ENCODE data around the gene SHC3. TPM values are rescaled to one million over a fixed set of nuclear protein-coding genes. Genes with fewer than 3 reads are reported as not detected.

SHC3 gene
- total and polyA plus RNA-seq, 9 of the 15 experiments (the other 6 are each of a cell fraction or from before 2014, with no cell fraction given), result not detected

DNA sequence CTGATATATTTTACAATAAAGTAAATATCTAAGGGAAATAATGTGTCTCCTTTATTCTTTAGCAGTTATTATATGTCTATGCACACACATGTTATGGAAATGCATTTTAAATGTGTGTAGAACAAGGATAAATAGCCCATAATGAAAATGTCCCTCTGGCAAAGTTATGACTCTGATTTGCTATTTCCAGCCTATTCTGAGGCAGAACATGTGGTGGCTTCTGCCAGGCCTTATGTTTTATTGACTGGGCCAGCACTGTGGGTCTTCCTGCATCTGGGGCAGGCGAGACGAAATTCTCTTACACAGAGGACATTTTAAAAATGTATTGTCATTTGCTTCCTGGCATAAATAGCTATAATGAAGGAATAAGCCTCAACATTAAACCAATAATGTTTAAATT lies 134.5 kb downstream of the SHC3 start:
- intact Hi-C loops (cut with micrococcal nuclease) (no loop called here), in situ Hi-C loops (cut with MboI) (no loop called here)
- no peaks in the 10 kb centered on the region for H3K36me3 ChIP-seq (ENCODE audit: control insufficient read depth, insufficient read depth, low read length)
- H3K27ac ChIP-seq (ENCODE audit: extremely low read depth, low read depth, low read length), result no peak overlapping the region
- no TSS peak for BruUV-seq (replicated peaks)
- ChIA-PET CTCF (ENCODE audit: low intra/inter-chr PET ratio) (no interaction called here), POLR2A (no interaction called here)
- DNase-seq (ENCODE audit: extremely low read depth in 1 of 4, low spot score in 3 of 4) (no peak), FAIRE-seq (no peak), ATAC-seq (no peak)
- no peaks in the 10 kb centered on the region for H4K20me1 ChIP-seq (replicated peaks; ENCODE audit: control insufficient read depth, insufficient read depth, low read length)
- no peaks in the 10 kb centered on the region for H3K9me3 ChIP-seq (replicated peaks; ENCODE audit: control insufficient read depth, insufficient read depth, low read depth, low read length)
- no peak for TF ChIP-seq EP400 (IDR thresholded peaks at IDR 0.05)
- TF ChIP-seq NFATC3 (IDR thresholded peaks at IDR 0.05), result no peak
- no peak for TF ChIP-seq CHCHD3 (CRISPR knock-in tag; IDR thresholded peaks at IDR 0.05)
- TF ChIP-seq ZNF668 (CRISPR knock-in tag; IDR thresholded peaks at IDR 0.05), result no peak
- TF ChIP-seq ZBTB43 (CRISPR knock-in tag; IDR thresholded peaks at IDR 0.05), result no peak
- no peak for TF ChIP-seq SRSF3 (IDR thresholded peaks at IDR 0.05; ENCODE audit: insufficient read depth, low read length)
- TF ChIP-seq SP2 (IDR thresholded peaks at IDR 0.05; ENCODE audit: extremely low read depth, low read depth, low read length, poor library complexity, severe bottlenecking), result no peak
- TF ChIP-seq ZNF239 (CRISPR knock-in tag; IDR thresholded peaks at IDR 0.05), result no peak
- TF ChIP-seq, protein P1, sequence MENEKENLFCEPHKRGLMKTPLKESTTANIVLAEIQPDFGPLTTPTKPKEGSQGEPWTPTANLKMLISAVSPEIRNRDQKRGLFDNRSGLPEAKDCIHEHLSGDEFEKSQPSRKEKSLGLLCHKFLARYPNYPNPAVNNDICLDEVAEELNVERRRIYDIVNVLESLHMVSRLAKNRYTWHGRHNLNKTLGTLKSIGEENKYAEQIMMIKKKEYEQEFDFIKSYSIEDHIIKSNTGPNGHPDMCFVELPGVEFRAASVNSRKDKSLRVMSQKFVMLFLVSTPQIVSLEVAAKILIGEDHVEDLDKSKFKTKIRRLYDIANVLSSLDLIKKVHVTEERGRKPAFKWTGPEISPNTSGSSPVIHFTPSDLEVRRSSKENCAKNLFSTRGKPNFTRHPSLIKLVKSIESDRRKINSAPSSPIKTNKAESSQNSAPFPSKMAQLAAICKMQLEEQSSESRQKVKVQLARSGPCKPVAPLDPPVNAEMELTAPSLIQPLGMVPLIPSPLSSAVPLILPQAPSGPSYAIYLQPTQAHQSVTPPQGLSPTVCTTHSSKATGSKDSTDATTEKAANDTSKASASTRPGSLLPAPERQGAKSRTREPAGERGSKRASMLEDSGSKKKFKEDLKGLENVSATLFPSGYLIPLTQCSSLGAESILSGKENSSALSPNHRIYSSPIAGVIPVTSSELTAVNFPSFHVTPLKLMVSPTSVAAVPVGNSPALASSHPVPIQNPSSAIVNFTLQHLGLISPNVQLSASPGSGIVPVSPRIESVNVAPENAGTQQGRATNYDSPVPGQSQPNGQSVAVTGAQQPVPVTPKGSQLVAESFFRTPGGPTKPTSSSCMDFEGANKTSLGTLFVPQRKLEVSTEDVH (IDR thresholded peaks at IDR 0.05; ENCODE audit: low read depth, partially characterized antibody), result no peak
- 0% methylated on average over 2 of the region's 2 CpGs for WGBS (ENCODE audit: insufficient coverage, low coverage, missing lambda C conversion rate)
- H2AFZ ChIP-seq (ENCODE audit: low read depth, low read length), result no peak overlapping the region
- H3K27me3 ChIP-seq (ENCODE audit: control insufficient read depth in 2 of 2, insufficient read depth in 2 of 2, low read length in 2 of 2), result peaks cover 0 to 18% of the 10 kb centered on the region in 2 experiments; a peak in 1 of 5 replicates
- H3K9me1 ChIP-seq (ENCODE audit: control insufficient read depth, insufficient read depth, low read length), result no peaks in the 10 kb centered on the region
- H3K4me3 ChIP-seq, result no peak overlapping the region
- H3K4me2 ChIP-seq (ENCODE audit: insufficient read depth, low read length), result no peak overlapping the region
- no peaks in the 10 kb centered on the region for H3K79me2 ChIP-seq (ENCODE audit: control insufficient read depth, insufficient read depth, low read length)
- no peak overlapping the region for H3K9ac ChIP-seq (ENCODE audit: insufficient read depth in 1 of 2, low read depth in 2 of 2, low read length in 2 of 2)
- no peaks in the 10 kb centered on the region; a peak in 1 of 5 replicates for H3K4me1 ChIP-seq (replicated peaks in 1 of 2; ENCODE audit: control insufficient read depth in 2 of 2, insufficient read depth in 2 of 2, low read length in 2 of 2)
